GM23338 (cell line): Measurements from ENCODE around the gene USP35. TPM values are rescaled to one million over a fixed set of nuclear protein-coding genes. Genes with fewer than 3 reads are reported as not detected.

Experiments
- ATAC-seq: fragments of 200-7000 bp; cut with Tn5 transposase; 3 replicates; pipeline ENCODE4 v1.9.1; 2020
- DNase-seq: peaks from one replicate; pipeline ENCODE4 v3.0.0-alpha.2; 2015; ENCODE audit warnings: low spot score
- H2AFZ ChIP-seq: fragments of 200-600 bp; sonication (generic); 2 replicates; pipeline ENCODE4 v1.8.0; 2016; ENCODE audit warnings: antibody characterized with exemption, mild to moderate bottlenecking, moderate library complexity
- H3F3A ChIP-seq: fragments of 200-600 bp; sonication (generic); replicated peaks from 2 replicates; pipeline ENCODE4 v1.8.0; 2017; ENCODE audit warnings: antibody characterized with exemption, mixed run types, low read depth
- H3K27ac ChIP-seq: fragments of 200-600 bp; sonication (generic); 2 replicates; pipeline ENCODE4 v1.6.1; 2016; ENCODE audit warnings: low read depth
- H3K27me3 ChIP-seq: fragments of 200-600 bp; sonication (generic); 2 replicates; pipeline ENCODE4 v1.8.0; 2016; ENCODE audit warnings: mild to moderate bottlenecking, mixed run types, moderate library complexity; ENCODE audit not compliant: insufficient read depth
- H3K36me3 ChIP-seq: fragments of 200-600 bp; sonication (generic); 2 replicates; pipeline ENCODE4 v1.8.0; 2016; ENCODE audit warnings: mild to moderate bottlenecking; ENCODE audit not compliant: insufficient read depth
- H3K4me1 ChIP-seq: fragments of 200-600 bp; sonication (generic); 2 replicates; pipeline ENCODE4 v1.8.0; 2016; ENCODE audit warnings: mild to moderate bottlenecking, moderate library complexity; ENCODE audit not compliant: insufficient read depth
- H3K4me2 ChIP-seq: fragments of 200-600 bp; sonication (generic); 2 replicates; pipeline ENCODE4 v1.7.1; 2017; ENCODE audit warnings: mixed run types
- H3K4me3 ChIP-seq: fragments of 200-600 bp; sonication (generic); 2 replicates; pipeline ENCODE4 v1.6.1; 2016; ENCODE audit warnings: mixed run types
- H3K79me2 ChIP-seq: fragments of 200-600 bp; sonication (generic); replicated peaks from 2 replicates; pipeline ENCODE4 v1.8.0; 2017; ENCODE audit warnings: mild to moderate bottlenecking; ENCODE audit not compliant: insufficient read depth
- H3K9me2 ChIP-seq: fragments of 200-600 bp; sonication (generic); 2 replicates; pipeline ENCODE4 v1.8.0; 2017; ENCODE audit not compliant: insufficient read depth
- H4K20me1 ChIP-seq: fragments of 200-600 bp; sonication (generic); replicated peaks from 2 replicates; pipeline ENCODE4 v1.8.0; 2017; ENCODE audit warnings: mild to moderate bottlenecking; ENCODE audit not compliant: insufficient read depth
- H3K27ac Mint-ChIP-seq: 2 replicates; pipeline ENCODE4 v1.8.0; 2020; ENCODE audit warnings: inconsistent platforms, mild to moderate bottlenecking, moderate library complexity, mixed read lengths
- H3K27me3 Mint-ChIP-seq: 3 replicates; pipeline ENCODE4 v1.8.0; 2022; ENCODE audit warnings: low read depth, mild to moderate bottlenecking, moderate library complexity, mixed read lengths, inconsistent platforms; ENCODE audit not compliant: insufficient read depth, poor library complexity
- H3K36me3 Mint-ChIP-seq: 3 replicates; pipeline ENCODE4 v1.8.0; 2021; ENCODE audit warnings: low read depth, mild to moderate bottlenecking, inconsistent platforms, moderate library complexity, mixed read lengths
- H3K4me1 Mint-ChIP-seq: 3 replicates; pipeline ENCODE4 v1.8.0; 2020; ENCODE audit warnings: mild to moderate bottlenecking, inconsistent platforms, mixed read lengths
- H3K4me3 Mint-ChIP-seq: 3 replicates; pipeline ENCODE4 v1.8.0; 2021; ENCODE audit warnings: moderate library complexity, mild to moderate bottlenecking, inconsistent platforms, mixed read lengths
- H3K9me3 Mint-ChIP-seq: 3 replicates; pipeline ENCODE4 v1.8.0; 2020; ENCODE audit warnings: moderate library complexity, mild to moderate bottlenecking, inconsistent platforms, mixed read lengths
- CREB1 ChIP-seq: fragments of 250-450 bp; sonication (Bioruptor Pico); IDR thresholded peaks from 2 replicates; pipeline ENCODE4 v1.5.0; 2020; ENCODE audit warnings: low read depth, mild to moderate bottlenecking, moderate library complexity
- JUNB ChIP-seq: IDR thresholded peaks from one replicate; pipeline ENCODE4 v1.6.1; 2016; ENCODE audit warnings: antibody characterized with exemption; ENCODE audit not compliant: unreplicated experiment
- NANOG ChIP-seq: IDR thresholded peaks from 2 replicates; pipeline ENCODE4 v1.6.1; 2016; ENCODE audit warnings: antibody characterized with exemption, borderline replicate concordance
- POLR2AphosphoS5 ChIP-seq: IDR thresholded peaks from 2 replicates; pipeline ENCODE4 v1.6.1; 2016; ENCODE audit warnings: antibody characterized with exemption, low read depth
- REST ChIP-seq: IDR thresholded peaks from one replicate; pipeline ENCODE4 v1.6.1; 2018; ENCODE audit warnings: antibody characterized with exemption; ENCODE audit not compliant: unreplicated experiment
- STAT1 ChIP-seq: IDR thresholded peaks from one replicate; pipeline ENCODE4 v1.6.1; 2016; ENCODE audit warnings: antibody characterized with exemption; ENCODE audit not compliant: unreplicated experiment
- ZNF114 ChIP-seq: fragments of 250-450 bp; sonication (Bioruptor Pico); IDR thresholded peaks from 2 replicates; pipeline ENCODE4 v1.5.0; 2020; ENCODE audit warnings: mild to moderate bottlenecking, moderate library complexity
- ZNF331 ChIP-seq: fragments of 250-450 bp; sonication (Bioruptor Pico); IDR thresholded peaks from 2 replicates; pipeline ENCODE4 v1.5.0; 2020; ENCODE audit warnings: low read depth, mild to moderate bottlenecking, moderate library complexity
- polyA plus RNA-seq: library from polyadenylated mRNA; unstranded; fragments of >200 nt; fragmentation: Nextera tagmentation; extraction: Ambion mirVana; gene quantifications from 2 replicates; pipeline ENCODE4 v1.2.1, GENCODE V29; 2016
- total RNA-seq: library from RNA; depleted of rRNA; stranded (reverse); fragments of >200 nt; shearing (Covaris generic); gene quantifications from 2 replicates; pipeline ENCODE4 v1.2.3, GENCODE V29; 2014
- TF ChIP-seq, protein P1 (sequence below): fragments of 250-450 bp; sonication (Bioruptor Pico); IDR thresholded peaks from 2 replicates; pipeline ENCODE4 v1.5.0; 2020; ENCODE audit warnings: mild to moderate bottlenecking, moderate library complexity
- TF ChIP-seq, protein P2 (sequence below), 2 experiments: fragments of 200-600 bp in 1 of 2; sonication (generic) in 1 of 2; conservative IDR thresholded peaks; 2 replicates each; pipeline versions ENCODE4 v1.5.1 to v1.6.1; 2016 to 2017; ENCODE audit warnings: antibody characterized with exemption in 2 of 2, low read depth in 2 of 2, mild to moderate bottlenecking in 2 of 2, moderate library complexity in 1 of 2

USP35 gene
- total and polyA plus RNA-seq, 2 experiments from 2014 or later: 2.5 to 10.7 TPM

DNA sequence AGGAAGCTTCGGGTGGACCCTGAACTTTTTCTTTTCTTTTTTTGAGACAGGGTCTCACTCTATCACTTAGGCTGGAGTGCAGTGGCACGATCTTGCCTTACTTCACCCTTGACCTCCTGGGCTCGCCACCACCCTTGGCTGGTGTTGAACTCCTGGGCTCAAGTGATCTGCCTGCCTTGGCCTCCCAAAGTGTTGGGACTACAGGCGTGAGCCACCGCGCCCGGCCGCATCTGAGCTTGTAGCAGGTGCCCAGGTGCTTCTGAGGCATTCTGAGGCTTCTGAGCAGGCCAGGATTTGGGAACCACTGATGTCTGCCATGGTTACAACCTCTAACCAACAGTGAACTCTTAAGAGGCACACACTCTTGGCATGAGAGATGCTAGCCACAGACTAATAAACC lies 5.1 kb downstream of the USP35 start:
- peaks cover 9% of the 10 kb centered on the region for H3K4me1 Mint-ChIP-seq
- H3K27ac Mint-ChIP-seq: no peak overlapping the region
- TF ChIP-seq ZNF114 (CRISPR knock-in tag) (no peak), STAT1 (no peak), ZNF331 (CRISPR knock-in tag) (no peak)
- Histone ChIP-seq H3F3A (0 out of 2 replicates have a peak, but pooled peaks cover 5% of the 10 kb centered on the region), H3K4me2 (no peak overlapping the region), H3K27ac (no peak overlapping the region), H2AFZ (no peak overlapping the region), H3K4me1 (peaks cover 8% of the 10 kb centered on the region; the same call in 1 of the 2 replicates), H3K79me2 (no peaks in the 10 kb centered on the region), H3K4me3 (no peak overlapping the region), H3K27me3 (no peaks in the 10 kb centered on the region), H4K20me1 (no peaks in the 10 kb centered on the region), H3K9me2 (no peaks in the 10 kb centered on the region), H3K36me3 (no peaks in the 10 kb centered on the region)
- H3K27me3 Mint-ChIP-seq: peaks cover 16% of the 10 kb centered on the region
- no peak overlapping the region for H3K4me3 Mint-ChIP-seq
- no peak for DNase-seq
- peaks cover 4% of the 10 kb centered on the region; the same call in 2 of the 3 replicates for H3K36me3 Mint-ChIP-seq
- H3K9me3 Mint-ChIP-seq: no peaks in the 10 kb centered on the region
- ATAC-seq: no peak

GRCh38 chr11:78194490-78194889 lies 5.8 kb downstream of the USP35 start:
- no peak overlapping the region for H3K27ac Mint-ChIP-seq
- H3K79me2 ChIP-seq: no peaks in the 10 kb centered on the region
- ATAC-seq (no peak), DNase-seq (no peak)
- H3K27me3 ChIP-seq: no peaks in the 10 kb centered on the region
- H3K4me3 ChIP-seq: no peak overlapping the region
- H4K20me1 ChIP-seq: no peaks in the 10 kb centered on the region
- H3K4me2 ChIP-seq: no peak overlapping the region
- 0 out of 2 replicates have a peak, but pooled peaks cover 1% of the 10 kb centered on the region for H3F3A ChIP-seq
- no peak overlapping the region for H2AFZ ChIP-seq
- H3K9me2 ChIP-seq: no peaks in the 10 kb centered on the region
- H3K9me3 Mint-ChIP-seq: no peaks in the 10 kb centered on the region
- H3K36me3 ChIP-seq: no peaks in the 10 kb centered on the region
- peaks cover 4% of the 10 kb centered on the region; the same call in 1 of the 2 replicates for H3K4me1 ChIP-seq
- peaks cover 4% of the 10 kb centered on the region; the same call in 2 of the 3 replicates for H3K36me3 Mint-ChIP-seq
- peaks cover 8% of the 10 kb centered on the region for H3K4me1 Mint-ChIP-seq
- H3K4me3 Mint-ChIP-seq: no peak overlapping the region
- H3K27me3 Mint-ChIP-seq: peaks cover 16% of the 10 kb centered on the region
- no peak overlapping the region for H3K27ac ChIP-seq
- TF ChIP-seq STAT1: no peak
- no peak for TF ChIP-seq POLR2AphosphoS5
- no peak for TF ChIP-seq NANOG
- TF ChIP-seq, protein P1, sequence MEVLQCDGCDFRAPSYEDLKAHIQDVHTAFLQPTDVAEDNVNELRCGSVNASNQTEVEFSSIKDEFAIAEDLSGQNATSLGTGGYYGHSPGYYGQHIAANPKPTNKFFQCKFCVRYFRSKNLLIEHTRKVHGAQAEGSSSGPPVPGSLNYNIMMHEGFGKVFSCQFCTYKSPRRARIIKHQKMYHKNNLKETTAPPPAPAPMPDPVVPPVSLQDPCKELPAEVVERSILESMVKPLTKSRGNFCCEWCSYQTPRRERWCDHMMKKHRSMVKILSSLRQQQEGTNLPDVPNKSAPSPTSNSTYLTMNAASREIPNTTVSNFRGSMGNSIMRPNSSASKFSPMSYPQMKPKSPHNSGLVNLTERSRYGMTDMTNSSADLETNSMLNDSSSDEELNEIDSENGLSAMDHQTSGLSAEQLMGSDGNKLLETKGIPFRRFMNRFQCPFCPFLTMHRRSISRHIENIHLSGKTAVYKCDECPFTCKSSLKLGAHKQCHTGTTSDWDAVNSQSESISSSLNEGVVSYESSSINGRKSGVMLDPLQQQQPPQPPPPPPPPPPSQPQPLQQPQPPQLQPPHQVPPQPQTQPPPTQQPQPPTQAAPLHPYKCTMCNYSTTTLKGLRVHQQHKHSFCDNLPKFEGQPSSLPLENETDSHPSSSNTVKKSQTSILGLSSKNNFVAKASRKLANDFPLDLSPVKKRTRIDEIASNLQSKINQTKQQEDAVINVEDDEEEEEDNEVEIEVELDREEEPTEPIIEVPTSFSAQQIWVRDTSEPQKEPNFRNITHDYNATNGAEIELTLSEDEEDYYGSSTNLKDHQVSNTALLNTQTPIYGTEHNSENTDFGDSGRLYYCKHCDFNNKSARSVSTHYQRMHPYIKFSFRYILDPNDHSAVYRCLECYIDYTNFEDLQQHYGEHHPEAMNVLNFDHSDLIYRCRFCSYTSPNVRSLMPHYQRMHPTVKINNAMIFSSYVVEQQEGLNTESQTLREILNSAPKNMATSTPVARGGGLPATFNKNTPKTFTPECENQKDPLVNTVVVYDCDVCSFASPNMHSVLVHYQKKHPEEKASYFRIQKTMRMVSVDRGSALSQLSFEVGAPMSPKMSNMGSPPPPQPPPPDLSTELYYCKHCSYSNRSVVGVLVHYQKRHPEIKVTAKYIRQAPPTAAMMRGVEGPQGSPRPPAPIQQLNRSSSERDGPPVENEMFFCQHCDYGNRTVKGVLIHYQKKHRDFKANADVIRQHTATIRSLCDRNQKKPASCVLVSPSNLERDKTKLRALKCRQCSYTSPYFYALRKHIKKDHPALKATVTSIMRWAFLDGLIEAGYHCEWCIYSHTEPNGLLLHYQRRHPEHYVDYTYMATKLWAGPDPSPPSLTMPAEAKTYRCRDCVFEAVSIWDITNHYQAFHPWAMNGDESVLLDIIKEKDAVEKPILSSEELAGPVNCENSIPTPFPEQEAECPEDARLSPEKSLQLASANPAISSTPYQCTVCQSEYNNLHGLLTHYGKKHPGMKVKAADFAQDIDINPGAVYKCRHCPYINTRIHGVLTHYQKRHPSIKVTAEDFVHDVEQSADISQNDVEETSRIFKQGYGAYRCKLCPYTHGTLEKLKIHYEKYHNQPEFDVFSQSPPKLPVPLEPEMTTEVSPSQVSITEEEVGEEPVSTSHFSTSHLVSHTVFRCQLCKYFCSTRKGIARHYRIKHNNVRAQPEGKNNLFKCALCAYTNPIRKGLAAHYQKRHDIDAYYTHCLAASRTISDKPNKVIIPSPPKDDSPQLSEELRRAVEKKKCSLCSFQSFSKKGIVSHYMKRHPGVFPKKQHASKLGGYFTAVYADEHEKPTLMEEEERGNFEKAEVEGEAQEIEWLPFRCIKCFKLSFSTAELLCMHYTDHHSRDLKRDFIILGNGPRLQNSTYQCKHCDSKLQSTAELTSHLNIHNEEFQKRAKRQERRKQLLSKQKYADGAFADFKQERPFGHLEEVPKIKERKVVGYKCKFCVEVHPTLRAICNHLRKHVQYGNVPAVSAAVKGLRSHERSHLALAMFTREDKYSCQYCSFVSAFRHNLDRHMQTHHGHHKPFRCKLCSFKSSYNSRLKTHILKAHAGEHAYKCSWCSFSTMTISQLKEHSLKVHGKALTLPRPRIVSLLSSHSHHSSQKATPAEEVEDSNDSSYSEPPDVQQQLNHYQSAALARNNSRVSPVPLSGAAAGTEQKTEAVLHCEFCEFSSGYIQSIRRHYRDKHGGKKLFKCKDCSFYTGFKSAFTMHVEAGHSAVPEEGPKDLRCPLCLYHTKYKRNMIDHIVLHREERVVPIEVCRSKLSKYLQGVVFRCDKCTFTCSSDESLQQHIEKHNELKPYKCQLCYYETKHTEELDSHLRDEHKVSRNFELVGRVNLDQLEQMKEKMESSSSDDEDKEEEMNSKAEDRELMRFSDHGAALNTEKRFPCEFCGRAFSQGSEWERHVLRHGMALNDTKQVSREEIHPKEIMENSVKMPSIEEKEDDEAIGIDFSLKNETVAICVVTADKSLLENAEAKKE (CRISPR knock-in tag): no peak
- TF ChIP-seq CREB1 (CRISPR knock-in tag): no peak
- TF ChIP-seq, protein P2, sequence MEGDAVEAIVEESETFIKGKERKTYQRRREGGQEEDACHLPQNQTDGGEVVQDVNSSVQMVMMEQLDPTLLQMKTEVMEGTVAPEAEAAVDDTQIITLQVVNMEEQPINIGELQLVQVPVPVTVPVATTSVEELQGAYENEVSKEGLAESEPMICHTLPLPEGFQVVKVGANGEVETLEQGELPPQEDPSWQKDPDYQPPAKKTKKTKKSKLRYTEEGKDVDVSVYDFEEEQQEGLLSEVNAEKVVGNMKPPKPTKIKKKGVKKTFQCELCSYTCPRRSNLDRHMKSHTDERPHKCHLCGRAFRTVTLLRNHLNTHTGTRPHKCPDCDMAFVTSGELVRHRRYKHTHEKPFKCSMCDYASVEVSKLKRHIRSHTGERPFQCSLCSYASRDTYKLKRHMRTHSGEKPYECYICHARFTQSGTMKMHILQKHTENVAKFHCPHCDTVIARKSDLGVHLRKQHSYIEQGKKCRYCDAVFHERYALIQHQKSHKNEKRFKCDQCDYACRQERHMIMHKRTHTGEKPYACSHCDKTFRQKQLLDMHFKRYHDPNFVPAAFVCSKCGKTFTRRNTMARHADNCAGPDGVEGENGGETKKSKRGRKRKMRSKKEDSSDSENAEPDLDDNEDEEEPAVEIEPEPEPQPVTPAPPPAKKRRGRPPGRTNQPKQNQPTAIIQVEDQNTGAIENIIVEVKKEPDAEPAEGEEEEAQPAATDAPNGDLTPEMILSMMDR (conservative IDR thresholded peaks at IDR 0.05; ENCODE audit: low read depth in 2 of 2): no peak
- no peak for TF ChIP-seq ZNF331 (CRISPR knock-in tag)
- TF ChIP-seq ZNF114 (CRISPR knock-in tag): no peak
- no peak for TF ChIP-seq JUNB
- no peak for TF ChIP-seq REST
